OCI-LY1 (cell line): ENCODE data around the gene AGAP1.

ENCODE experiments used
- EZH2 ChIP-seq: fragments of 200-600 bp; sonication (generic), shearing (Covaris generic); IDR thresholded peaks from 2 replicates; pipeline ENCODE4 v1.8.0; 2017; ENCODE audit warnings: borderline replicate concordance, mixed run types, mild to moderate bottlenecking, antibody characterized with exemption, low read length, moderate library complexity, mixed read lengths
- TF ChIP-seq, protein P1 (sequence below): fragments of 200-600 bp; sonication (generic), shearing (Covaris generic); IDR thresholded peaks from 2 replicates; pipeline ENCODE4 v1.5.1; 2017; ENCODE audit warnings: mild to moderate bottlenecking, antibody characterized with exemption, low read length, moderate library complexity, mixed read lengths

GRCh38 chr2:236133410-236134012 lies 639.7 kb downstream of the AGAP1 start:
- TF ChIP-seq, protein P1, sequence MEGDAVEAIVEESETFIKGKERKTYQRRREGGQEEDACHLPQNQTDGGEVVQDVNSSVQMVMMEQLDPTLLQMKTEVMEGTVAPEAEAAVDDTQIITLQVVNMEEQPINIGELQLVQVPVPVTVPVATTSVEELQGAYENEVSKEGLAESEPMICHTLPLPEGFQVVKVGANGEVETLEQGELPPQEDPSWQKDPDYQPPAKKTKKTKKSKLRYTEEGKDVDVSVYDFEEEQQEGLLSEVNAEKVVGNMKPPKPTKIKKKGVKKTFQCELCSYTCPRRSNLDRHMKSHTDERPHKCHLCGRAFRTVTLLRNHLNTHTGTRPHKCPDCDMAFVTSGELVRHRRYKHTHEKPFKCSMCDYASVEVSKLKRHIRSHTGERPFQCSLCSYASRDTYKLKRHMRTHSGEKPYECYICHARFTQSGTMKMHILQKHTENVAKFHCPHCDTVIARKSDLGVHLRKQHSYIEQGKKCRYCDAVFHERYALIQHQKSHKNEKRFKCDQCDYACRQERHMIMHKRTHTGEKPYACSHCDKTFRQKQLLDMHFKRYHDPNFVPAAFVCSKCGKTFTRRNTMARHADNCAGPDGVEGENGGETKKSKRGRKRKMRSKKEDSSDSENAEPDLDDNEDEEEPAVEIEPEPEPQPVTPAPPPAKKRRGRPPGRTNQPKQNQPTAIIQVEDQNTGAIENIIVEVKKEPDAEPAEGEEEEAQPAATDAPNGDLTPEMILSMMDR, result no peak
- no peak for TF ChIP-seq EZH2
